ELR (cell line): Measurements from ENCODE around the gene PSEN1.
"Not testable (repeated sequence)": the region's sequence is repeated elsewhere in the genome, so short reads cannot be mapped to it uniquely, and the experiment has no call there.

Experiments used
- DNase-seq: peaks from one replicate; pipeline ENCODE4 v3.0.0-alpha.2; 2015; ENCODE audit warnings: low read depth

The PSEN1 gene

DNA sequence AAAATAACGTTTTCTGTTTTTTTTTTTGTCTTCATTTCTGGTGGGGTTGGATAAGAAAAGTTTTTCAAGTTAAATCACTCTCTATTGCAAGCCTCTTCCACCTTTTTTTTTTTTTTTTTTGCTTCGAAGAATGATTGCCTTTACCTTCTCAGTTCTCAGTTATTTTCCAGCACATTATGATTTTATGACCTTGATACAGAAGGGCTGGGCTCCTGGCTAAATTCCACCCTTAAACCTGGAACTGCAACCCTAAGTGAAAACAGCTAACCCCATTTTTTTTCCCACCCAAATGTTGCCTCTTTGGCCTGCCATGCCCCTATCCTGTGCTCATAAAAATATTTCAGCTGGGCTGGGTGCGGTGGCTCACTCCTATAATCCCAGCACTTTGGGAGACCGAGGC is 31.4 kb downstream of the PSEN1 start:
- no peak for DNase-seq

- no peak for DNase-seq
Observed at GRCh38 chr14:73168274-73168673, 32.0 kb downstream of the PSEN1 start.

GRCh38 chr14:73168691-73169090 is 32.4 kb downstream of the PSEN1 start:
- no peak for DNase-seq

DNA sequence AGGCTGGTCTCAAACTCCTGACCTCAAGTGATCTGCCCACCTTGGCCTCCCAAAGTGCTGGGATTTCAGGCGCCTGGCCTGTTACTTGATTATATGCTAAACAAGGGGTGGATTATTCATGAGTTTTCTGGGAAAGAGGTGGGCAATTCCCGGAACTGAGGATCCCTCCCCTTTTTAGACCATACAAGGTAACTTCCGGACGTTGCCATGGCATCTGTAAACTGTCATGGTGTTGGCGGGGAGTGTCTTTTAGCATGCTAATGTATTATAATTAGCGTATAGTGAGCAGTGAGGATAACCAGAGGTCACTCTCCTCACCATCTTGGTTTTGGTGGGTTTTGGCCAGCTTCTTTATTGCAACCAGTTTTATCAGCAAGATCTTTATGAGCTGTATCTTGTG is 33.5 kb downstream of the PSEN1 start:
- DNase-seq = not testable (repeated sequence)

DNA sequence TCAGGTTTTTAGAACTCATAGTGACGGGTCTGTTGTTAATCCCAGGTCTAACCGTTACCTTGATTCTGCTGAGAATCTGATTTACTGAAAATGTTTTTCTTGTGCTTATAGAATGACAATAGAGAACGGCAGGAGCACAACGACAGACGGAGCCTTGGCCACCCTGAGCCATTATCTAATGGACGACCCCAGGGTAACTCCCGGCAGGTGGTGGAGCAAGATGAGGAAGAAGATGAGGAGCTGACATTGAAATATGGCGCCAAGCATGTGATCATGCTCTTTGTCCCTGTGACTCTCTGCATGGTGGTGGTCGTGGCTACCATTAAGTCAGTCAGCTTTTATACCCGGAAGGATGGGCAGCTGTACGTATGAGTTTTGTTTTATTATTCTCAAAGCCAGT is 34.4 kb downstream of the PSEN1 start:
- DNase-seq = no peak

DNA sequence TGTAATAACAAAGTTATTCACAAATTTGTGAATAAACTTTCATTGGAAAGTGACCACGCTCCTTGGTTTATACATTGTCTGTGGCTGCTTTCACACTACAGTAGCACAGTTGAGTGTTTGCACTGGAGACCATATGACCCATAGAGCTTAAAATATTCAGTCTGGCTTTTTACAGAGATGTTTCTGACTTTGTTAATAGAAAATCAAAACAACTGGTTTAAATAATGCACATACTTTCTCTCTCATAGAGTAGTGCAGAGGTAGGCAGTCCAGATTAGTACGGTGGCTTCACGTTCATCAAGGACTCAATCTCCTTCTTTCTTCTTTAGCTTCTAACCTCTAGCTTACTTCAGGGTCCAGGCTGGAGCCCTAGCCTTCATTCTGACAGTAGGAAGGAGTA is 36.2 kb downstream of the PSEN1 start:
- DNase-seq = no peak

GRCh38 chr14:73173092-73173735 is 36.9 kb downstream of the PSEN1 start:
- DNase-seq = peak; percentile 72

DNA sequence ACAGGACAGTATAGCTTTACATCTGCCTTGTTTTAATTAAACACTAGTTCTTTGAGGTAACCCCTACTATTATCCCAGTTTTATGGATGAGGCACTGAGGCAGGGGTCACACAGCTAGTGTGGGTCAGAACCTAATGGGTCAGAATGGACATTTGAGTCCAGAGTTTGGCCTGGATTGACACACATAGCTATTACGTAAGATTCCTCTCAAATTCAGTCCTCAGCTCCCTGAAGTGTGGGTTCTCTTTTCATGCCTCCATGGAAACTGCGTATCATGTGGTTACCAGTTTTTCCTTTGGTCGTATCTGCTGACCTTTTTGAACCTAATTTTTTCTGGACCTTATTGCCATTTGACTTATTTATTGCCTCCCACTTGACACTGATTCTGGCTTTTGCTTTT is 40.4 kb downstream of the PSEN1 start:
- DNase-seq = no peak

DNA sequence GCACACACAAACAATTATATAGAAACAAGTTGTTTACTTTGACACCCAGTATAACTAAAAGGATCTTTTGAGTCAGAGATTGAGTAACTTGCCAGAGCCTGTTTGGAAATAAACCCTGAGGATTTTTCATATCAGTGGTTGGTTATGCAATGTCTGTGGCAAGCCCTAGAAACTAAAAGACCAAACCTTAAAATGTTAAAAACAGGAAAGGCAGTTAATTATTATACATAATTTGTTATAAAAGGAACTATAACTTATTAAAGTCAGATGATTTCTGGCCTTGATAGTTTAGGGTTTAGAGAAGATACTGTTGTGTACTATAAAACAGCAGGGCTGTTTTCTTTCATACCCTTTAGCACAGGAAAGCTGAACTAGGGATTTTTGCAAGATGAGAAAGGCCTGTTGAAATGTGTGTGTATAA is 44.1 kb downstream of the PSEN1 start:
- DNase-seq = peak; percentile 51

DNA sequence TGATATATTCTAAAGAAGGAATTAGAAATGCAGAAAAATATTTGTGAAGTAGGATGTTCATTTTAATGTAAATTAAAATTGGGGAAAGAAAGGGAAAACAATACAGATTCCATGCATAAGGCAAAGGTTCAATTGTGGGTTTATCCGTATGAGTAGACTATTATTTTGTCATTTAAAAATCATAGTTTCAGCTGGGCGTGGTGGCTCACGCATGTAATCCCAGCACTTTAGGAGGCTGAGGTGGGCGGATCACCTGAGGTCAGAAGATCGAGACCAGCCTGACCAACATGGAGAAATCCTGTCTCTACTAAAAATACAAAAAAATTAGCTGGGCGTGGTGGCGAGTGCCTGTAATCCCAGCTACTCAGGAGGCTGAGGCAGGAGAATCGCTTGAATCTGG is 44.7 kb downstream of the PSEN1 start:
- not testable (repeated sequence) for DNase-seq

GRCh38 chr14:73188501-73188911 is 52.2 kb downstream of the PSEN1 start:
- DNase-seq = peak; percentile 82

DNA sequence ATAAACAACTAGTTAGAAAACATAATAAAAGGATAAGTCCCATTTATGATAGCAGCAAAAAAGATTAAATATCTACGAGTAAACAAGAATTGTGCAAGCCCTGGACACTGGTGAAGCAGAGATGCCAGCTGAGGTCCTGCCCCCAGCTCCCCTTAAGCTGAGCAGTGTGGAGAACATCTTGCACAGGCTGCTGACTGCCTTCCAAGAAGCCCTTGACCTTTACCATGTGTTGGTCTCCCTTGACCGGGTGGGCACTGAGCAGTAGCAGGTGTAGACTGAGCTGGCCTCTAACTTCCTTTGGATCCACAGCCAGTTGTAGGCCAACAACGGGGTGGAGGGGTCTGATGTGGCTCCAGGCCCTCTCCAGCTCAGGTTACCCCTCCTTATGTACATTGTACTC is 53.3 kb downstream of the PSEN1 start:
- DNase-seq = no peak

GRCh38 chr14:73191441-73191840 is 55.1 kb downstream of the PSEN1 start:
- DNase-seq = no peak

DNA sequence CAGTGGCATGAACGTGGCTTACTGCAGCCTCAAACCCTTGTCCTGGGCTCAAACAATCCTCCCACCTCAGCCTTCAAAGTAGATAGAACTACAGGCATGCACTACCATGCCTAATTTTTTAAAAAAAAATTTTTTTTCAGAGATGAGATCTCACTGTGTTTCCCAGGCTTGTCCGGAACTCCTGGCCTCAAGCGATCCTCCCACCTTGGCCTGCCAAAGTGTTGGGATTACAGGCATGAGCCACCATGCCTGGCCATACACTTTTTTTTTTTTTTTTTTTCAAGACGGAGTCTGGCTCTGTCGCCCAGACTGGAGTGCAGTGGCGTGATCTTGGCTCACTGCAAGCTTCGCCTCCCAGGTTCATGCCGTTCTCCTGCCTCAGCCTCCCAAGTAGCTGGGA is 58.0 kb downstream of the PSEN1 start:
- not testable (repeated sequence) for DNase-seq

DNA sequence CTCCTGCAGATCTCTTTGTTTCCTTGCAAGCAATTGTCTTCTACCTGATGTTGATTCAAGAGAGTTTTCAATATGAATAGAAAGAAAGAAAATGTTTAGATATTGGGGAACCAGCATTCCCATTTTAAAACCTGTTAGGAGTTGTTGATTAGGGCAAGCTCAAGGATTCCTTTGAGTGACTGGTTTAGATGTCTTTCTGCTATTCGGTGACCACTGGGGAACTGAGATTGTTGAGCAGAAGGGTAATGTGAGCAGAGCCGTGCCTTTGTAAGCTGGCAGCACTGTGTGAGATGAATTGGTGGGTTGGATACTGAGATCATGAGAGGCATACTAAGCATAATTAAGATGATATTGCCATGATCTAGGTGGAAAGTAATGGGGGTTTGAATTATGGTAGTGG is 61.9 kb downstream of the PSEN1 start:
- no peak for DNase-seq

DNA sequence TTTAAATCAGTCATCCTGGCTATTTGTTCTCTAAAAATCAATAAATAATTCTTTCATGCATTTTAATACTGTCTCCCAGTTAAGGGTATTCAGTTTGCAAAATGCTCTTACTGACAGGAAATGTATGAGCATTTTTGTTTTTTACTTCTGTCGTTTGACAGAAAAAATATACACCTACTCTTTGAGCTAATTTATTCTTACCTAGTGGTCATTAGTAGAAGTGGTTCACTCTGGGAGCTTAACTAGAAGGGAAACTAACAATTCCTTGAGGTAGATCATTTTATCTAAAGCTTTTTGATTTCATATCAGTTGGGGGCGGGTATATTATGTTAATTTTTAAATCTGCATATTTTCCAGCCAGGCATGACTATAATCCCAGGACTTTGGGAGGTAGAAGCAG is 67.2 kb downstream of the PSEN1 start:
- DNase-seq = no peak

DNA sequence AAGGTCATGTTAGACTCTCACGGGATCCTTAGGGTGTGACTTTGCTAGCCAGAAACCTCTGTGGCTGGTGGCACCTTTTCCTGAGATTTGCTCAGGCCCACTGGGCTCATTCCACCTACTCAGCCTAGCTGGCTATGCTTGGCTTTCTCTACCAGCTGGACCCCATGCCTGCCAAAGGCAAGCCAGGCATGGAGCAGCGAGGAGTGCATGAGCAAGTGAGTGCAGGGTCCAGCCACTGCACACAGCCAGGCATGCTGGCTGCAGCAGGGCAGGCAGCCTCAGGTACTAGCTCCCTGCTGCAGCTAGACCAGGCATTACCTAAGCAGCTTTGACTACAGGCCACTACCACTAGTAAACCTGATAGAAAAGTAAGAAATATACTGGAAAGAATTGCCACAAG is 71.3 kb downstream of the PSEN1 start:
- DNase-seq = no peak

DNA sequence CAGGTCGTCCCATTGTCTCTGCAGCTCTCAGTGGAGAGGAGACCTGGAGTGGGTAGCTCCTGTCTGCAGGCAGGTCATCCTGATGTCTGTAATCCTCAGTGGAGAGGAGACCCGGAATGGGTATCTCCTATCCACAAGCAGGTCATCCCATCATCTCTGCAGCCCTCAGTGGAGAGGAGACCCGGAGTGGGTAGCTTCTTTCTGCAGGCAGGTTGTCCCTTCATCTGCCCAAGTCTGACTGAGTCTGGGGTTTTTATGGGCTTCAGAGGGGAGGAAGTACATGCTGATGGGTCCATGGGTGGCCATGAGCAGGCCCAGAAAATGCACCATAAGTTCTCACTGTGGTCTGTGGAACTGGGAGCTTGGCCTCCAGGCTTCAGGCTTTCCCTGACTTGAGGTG is 72.1 kb downstream of the PSEN1 start:
- no peak for DNase-seq

- DNase-seq = no peak
Observed at GRCh38 chr14:73208846-73209245, 72.5 kb downstream of the PSEN1 start.

GRCh38 chr14:73209953-73210352 is 73.6 kb downstream of the PSEN1 start:
- DNase-seq = peak; percentile 46

DNA sequence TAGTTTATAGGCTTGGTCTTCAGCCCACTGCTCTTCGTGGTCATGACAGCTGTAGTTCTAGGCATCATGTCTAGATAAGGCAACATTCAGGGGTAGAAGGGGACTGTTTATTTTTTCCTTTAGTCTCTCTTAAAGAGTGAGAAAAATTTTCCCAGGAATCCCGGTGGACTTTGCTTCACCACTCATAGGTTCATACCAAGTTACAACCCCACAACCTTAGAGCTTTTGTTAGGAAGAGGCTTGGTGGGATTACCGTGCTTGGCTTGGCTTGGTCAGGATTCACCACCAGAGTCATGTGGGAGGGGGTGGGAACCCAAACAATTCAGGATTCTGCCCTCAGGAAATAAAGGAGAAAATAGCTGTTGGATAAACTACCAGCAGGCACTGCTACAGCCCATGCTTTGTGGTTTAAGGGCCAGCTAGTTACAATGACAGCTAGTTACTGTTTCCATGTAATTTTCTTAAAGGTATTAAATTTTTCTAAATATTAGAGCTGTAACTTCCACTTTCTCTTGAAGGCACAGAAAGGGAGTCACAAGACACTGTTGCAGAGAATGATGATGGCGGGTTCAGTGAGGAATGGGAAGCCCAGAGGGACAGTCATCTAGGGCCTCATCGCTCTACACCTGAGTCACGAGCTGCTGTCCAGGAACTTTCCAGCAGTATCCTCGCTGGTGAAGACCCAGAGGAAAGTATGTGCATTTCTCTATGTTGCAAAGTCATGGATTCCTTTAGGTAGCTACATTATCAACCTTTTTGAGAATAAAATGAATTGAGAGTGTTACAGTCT is 75.1 kb downstream of the PSEN1 start:
- DNase-seq = no peak

GRCh38 chr14:73216030-73216429 is 79.7 kb downstream of the PSEN1 start:
- no peak for DNase-seq

DNA sequence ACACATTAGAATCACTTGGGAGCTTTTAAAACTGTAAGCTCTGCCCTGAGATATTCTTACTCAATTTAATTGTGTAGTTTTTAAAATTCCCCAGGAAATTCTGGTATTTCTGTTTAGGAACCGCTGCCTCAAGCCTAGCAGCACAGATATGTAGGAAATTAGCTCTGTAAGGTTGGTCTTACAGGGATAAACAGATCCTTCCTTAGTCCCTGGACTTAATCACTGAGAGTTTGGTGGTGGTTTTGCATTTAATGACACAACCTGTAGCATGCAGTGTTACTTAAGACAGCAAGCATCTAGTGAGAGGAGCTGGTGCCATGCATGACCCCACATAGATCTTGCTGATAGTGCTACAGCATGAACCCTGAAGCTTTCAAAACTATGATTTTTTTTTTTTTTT is 81.1 kb downstream of the PSEN1 start:
- DNase-seq = no peak

DNA sequence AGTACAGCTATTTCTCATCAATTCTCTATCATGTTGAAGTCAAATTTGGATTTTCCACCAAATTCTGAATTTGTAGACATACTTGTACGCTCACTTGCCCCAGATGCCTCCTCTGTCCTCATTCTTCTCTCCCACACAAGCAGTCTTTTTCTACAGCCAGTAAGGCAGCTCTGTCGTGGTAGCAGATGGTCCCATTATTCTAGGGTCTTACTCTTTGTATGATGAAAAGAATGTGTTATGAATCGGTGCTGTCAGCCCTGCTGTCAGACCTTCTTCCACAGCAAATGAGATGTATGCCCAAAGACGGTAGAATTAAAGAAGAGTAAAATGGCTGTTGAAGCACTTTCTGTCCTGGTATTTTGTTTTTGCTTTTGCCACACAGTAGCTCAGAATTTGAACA is 83.8 kb downstream of the PSEN1 start:
- DNase-seq = no peak
